HepG2 (cell line): ENCODE results near the gene U2AF1L4. TPM values are rescaled to one million over a fixed set of nuclear protein-coding genes. Genes with fewer than 3 reads are reported as not detected.

ENCODE experiments used
- ARNT ChIP-seq: fragments of 450-650 bp; IDR thresholded peaks from 2 replicates; pipeline ENCODE4 v1.6.1; 2017
- CAMTA2 ChIP-seq: sonication (generic); formaldehyde crosslinking; IDR thresholded peaks from 2 replicates; pipeline ENCODE4 v1.4.0; 2020; ENCODE audit warnings: mild to moderate bottlenecking, missing genetic modification reagents, borderline replicate concordance
- RBM22 ChIP-seq: fragments of 200-400 bp; formaldehyde crosslinking; optimal IDR thresholded peaks from 2 replicates; pipeline ENCODE3; 2017; ENCODE audit warnings: mild to moderate bottlenecking, low read length, moderate library complexity
- RFXAP ChIP-seq: sonication (generic); formaldehyde crosslinking; IDR thresholded peaks from 2 replicates; pipeline ENCODE4 v1.4.0; 2020; ENCODE audit warnings: missing genetic modification reagents, borderline replicate concordance
- ZNF142 ChIP-seq: sonication (generic); formaldehyde crosslinking; IDR thresholded peaks from 2 replicates; pipeline ENCODE4 v1.4.0; 2020; ENCODE audit warnings: missing genetic modification reagents
- ZNF276 ChIP-seq: sonication (generic); formaldehyde crosslinking; IDR thresholded peaks from 2 replicates; pipeline ENCODE4 v1.4.0; 2020; ENCODE audit warnings: mild to moderate bottlenecking, low read depth, missing genetic modification reagents
- ZNF326 ChIP-seq: sonication (generic); formaldehyde crosslinking; IDR thresholded peaks from 2 replicates; pipeline ENCODE4 v1.4.0; 2020; ENCODE audit warnings: missing genetic modification reagents, borderline replicate concordance
- ZNF496 ChIP-seq: sonication (generic); formaldehyde crosslinking; IDR thresholded peaks from 2 replicates; pipeline ENCODE4 v1.8.1; 2023; ENCODE audit warnings: mild to moderate bottlenecking, moderate library complexity, missing genetic modification reagents; ENCODE audit not compliant: insufficient replicate concordance
- ZNF546 ChIP-seq: sonication (generic); formaldehyde crosslinking; conservative IDR thresholded peaks from 2 replicates; pipeline ENCODE4 v1.8.1; 2023; ENCODE audit warnings: mild to moderate bottlenecking, missing genetic modification reagents
- polyA plus RNA-seq, 8 experiments: library from polyadenylated mRNA; depleted of rRNA in 3 of 8; stranded (reverse) in 7 of 8; unstranded in 1 of 8; fragments of >200 nt; fragmentation: Illumina TruSeq in 4 of 8; extraction: Trizol in 4 of 8; gene quantifications; 2 replicates each; pipeline versions ENCODE4 v1.2.1 to v1.2.3, GENCODE V29; 2011 to 2016; ENCODE audit warnings: low read depth in 4 of 8, missing spikeins in 1 of 8, mixed read lengths in 1 of 8; ENCODE audit not compliant: insufficient read depth in 1 of 8
- total RNA-seq, 5 experiments: library from RNA; depleted of rRNA; stranded (reverse); fragments of >200 nt; fragmentation: Illumina TruSeq; extraction: Trizol; gene quantifications; 2 replicates each; pipeline ENCODE4 v1.2.3, GENCODE V29; 2016; ENCODE audit warnings: low read depth in 1 of 5
- TF ChIP-seq, protein P1 (sequence below): sonication (generic); formaldehyde crosslinking; IDR thresholded peaks from 2 replicates; pipeline ENCODE4 v1.5.0; 2020; ENCODE audit warnings: missing genetic modification reagents, mild to moderate bottlenecking, borderline replicate concordance
- TF ChIP-seq, protein P2 (sequence below): IDR thresholded peaks from 2 replicates; pipeline ENCODE4 v1.6.1; 2012; ENCODE audit warnings: low read length, improper control_type of control experiment
- TF ChIP-seq, protein P3 (sequence below): sonication (generic); formaldehyde crosslinking; IDR thresholded peaks from 2 replicates; pipeline ENCODE4 v1.5.1; 2020; ENCODE audit warnings: missing genetic modification reagents, mild to moderate bottlenecking, borderline replicate concordance

U2AF1L4 gene
- total and polyA plus RNA-seq, 2 of the 13 experiments (the other 11 are each of a cell fraction or from before 2014, with no cell fraction given) = 7.9 to 15.4 TPM

DNA sequence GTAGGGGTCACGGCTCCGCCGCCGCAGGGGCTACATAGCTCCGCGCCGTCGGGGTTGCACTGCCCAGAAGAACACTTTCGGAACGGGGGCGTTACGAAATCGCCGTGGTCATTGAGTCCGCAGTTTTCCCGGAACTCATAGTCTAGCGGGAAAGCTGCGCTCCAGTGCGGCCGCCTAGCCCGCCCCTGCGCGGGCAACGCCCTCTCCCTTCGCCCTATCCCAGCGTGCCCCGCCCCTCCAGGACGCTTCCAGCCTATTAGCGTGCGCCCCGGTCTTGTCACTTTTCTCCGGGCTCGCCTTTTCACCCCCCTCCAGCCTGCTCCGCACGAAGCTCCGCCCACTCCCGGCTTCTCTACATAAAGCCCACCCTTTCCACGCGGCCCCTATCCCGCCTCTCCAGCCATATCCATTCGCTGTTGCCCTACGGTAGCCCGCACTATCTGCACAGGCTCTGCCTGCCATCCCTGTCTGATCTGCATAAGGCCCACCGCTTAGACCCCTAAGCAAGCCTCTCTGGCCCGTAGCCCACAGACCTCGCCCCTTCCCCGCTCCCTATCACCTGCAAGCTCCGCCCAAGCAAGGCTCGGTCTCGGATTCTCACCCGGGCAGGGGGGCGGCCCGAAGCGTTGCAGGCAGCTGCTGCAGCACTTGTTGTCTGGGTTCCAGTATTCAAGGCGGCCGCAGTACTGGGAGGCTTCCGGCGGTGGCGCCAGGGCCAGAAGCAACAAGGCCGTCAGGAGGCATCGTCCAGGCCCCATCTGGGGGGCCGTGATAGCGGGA, 4.6 kb downstream of the U2AF1L4 start (continued):
- TF ChIP-seq ZNF142 (CRISPR knock-in tag) (no peak), ZNF496 (CRISPR knock-in tag) (no peak), ARNT (no peak), ZNF326 (no peak), ZNF546 (no peak), CAMTA2 (CRISPR knock-in tag) (0 out of 2 replicates have a peak, but pooled peaks have one; percentile 73), ZNF276 (CRISPR knock-in tag) (no peak), RFXAP (CRISPR knock-in tag) (no peak), RBM22 (no peak)
- TF ChIP-seq, protein P1, sequence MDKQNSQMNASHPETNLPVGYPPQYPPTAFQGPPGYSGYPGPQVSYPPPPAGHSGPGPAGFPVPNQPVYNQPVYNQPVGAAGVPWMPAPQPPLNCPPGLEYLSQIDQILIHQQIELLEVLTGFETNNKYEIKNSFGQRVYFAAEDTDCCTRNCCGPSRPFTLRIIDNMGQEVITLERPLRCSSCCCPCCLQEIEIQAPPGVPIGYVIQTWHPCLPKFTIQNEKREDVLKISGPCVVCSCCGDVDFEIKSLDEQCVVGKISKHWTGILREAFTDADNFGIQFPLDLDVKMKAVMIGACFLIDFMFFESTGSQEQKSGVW (CRISPR knock-in tag) = no peak
- TF ChIP-seq, protein P2, sequence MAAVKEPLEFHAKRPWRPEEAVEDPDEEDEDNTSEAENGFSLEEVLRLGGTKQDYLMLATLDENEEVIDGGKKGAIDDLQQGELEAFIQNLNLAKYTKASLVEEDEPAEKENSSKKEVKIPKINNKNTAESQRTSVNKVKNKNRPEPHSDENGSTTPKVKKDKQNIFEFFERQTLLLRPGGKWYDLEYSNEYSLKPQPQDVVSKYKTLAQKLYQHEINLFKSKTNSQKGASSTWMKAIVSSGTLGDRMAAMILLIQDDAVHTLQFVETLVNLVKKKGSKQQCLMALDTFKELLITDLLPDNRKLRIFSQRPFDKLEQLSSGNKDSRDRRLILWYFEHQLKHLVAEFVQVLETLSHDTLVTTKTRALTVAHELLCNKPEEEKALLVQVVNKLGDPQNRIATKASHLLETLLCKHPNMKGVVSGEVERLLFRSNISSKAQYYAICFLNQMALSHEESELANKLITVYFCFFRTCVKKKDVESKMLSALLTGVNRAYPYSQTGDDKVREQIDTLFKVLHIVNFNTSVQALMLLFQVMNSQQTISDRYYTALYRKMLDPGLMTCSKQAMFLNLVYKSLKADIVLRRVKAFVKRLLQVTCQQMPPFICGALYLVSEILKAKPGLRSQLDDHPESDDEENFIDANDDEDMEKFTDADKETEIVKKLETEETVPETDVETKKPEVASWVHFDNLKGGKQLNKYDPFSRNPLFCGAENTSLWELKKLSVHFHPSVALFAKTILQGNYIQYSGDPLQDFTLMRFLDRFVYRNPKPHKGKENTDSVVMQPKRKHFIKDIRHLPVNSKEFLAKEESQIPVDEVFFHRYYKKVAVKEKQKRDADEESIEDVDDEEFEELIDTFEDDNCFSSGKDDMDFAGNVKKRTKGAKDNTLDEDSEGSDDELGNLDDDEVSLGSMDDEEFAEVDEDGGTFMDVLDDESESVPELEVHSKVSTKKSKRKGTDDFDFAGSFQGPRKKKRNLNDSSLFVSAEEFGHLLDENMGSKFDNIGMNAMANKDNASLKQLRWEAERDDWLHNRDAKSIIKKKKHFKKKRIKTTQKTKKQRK = no peak
- TF ChIP-seq, protein P3, sequence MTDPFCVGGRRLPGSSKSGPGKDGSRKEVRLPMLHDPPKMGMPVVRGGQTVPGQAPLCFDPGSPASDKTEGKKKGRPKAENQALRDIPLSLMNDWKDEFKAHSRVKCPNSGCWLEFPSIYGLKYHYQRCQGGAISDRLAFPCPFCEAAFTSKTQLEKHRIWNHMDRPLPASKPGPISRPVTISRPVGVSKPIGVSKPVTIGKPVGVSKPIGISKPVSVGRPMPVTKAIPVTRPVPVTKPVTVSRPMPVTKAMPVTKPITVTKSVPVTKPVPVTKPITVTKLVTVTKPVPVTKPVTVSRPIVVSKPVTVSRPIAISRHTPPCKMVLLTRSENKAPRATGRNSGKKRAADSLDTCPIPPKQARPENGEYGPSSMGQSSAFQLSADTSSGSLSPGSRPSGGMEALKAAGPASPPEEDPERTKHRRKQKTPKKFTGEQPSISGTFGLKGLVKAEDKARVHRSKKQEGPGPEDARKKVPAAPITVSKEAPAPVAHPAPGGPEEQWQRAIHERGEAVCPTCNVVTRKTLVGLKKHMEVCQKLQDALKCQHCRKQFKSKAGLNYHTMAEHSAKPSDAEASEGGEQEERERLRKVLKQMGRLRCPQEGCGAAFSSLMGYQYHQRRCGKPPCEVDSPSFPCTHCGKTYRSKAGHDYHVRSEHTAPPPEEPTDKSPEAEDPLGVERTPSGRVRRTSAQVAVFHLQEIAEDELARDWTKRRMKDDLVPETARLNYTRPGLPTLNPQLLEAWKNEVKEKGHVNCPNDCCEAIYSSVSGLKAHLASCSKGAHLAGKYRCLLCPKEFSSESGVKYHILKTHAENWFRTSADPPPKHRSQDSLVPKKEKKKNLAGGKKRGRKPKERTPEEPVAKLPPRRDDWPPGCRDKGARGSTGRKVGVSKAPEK (CRISPR knock-in tag) = no peak
